ENCODE results near the gene SNAPC4. TPM values are rescaled to one million over a fixed set of nuclear protein-coding genes. Genes with fewer than 3 reads are reported as not detected.
"Not testable (repeated sequence)": the region's sequence is repeated elsewhere in the genome, so short reads cannot be mapped to it uniquely, and the experiment has no call there.

SNAPC4 gene
- polyA plus RNA-seq, 2 of the 4 experiments (the other 2 are of a cell fraction), result 2.7 to 10.3 TPM

DNA sequence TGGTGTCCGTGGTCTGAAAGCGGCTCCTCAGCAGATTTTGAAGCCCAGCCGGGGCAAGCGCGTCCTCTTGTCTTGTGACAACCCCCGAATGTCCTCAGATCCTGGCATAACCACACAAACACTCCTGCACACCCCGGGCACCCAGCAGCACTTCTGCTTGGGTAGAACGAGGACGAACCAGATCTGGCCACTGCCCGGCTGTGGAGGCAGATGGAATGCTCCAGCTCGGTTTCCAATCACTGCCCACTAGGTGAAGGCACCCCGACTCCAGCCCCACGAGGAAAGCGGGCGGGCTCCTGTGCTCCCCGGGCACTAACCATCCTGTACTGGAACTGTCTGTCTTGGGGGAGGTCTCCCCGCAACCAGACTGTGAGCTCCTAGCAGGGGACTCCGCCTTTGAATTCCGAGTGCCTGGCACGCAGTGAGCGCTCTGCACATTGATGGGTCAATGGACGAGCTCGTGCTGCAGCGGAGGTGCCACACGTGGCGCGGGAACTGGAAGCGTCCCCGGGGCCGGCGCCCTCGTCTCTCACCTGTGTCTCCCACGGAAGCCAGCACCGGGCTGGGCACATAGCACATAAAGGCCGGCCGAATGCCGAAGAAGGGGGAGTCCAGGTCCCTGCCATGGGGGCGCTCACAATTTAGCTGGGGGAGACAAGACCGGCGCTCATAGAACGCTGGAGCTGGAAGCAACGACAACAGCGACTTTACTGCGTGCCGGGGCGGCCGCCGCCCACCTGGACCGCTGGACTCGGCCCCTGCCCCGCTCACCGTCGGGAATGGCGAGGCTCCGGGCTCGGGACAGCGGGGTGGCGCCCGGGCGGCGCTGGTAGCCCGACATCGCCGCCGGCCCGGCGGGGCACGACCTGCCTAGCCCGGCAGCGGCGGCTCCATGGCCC lies 9.8 kb upstream of the SNAPC4 start (continued):
- TF ChIP-seq, protein P1, sequence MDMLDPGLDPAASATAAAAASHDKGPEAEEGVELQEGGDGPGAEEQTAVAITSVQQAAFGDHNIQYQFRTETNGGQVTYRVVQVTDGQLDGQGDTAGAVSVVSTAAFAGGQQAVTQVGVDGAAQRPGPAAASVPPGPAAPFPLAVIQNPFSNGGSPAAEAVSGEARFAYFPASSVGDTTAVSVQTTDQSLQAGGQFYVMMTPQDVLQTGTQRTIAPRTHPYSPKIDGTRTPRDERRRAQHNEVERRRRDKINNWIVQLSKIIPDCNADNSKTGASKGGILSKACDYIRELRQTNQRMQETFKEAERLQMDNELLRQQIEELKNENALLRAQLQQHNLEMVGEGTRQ (IDR thresholded peaks at IDR 0.05), result 0 out of 2 replicates have a peak, but pooled peaks have one; percentile 36

DNA sequence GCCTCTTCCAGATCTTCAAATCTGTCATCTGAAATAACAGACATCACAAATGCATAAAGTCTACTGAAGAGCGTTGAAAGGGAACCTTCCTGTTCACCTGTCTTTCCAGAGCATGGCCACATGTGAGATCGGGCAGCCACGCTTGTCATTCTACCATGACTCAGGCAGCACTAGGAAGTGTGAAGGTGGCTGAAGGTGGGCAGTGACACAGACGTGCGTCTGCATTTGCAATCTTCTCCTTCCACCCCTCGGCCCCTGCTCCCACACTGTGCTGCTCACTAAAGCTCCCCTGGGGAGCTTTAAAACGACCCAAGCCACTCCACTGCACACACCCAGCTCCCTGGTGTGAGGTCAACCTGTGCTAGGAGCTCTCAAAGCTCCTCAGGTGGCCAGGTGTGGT lies 7.9 kb upstream of the SNAPC4 start:
- CTCF ChIA-PET, result interaction anchor here (1.2 kb wide), 1 partner anchor 16 kb away, joined by 4 read pairs; no protein-coding TSS in a partner anchor
- FAIRE-seq, result no peak

DNA sequence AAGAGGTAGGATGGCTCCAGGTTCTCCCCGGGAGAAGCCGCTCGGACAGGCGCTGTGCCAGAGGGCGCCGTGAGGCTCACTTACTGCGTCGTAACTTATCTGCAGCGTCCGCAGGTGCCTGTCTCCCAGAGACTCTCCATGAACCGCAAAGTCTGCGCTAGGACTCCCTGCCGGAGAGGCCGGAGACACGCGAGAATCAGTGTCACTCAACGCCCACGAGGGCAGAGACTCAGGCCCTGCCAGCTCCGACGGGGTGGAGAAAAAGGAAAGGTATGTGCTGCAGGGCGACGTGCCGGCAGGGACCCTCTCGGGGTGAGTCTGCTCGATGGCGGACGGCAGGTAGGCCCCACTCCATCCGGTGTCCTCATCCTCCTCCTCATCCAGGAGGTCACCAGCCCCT lies 7.1 kb upstream of the SNAPC4 start:
- H3K4me2 ChIP-seq; H3K27ac ChIP-seq; ATAC-seq; H3K4me3 ChIP-seq; H3K9me3 ChIP-seq; DNase-seq (ENCODE audit: low read depth in 1 of 2, low spot score in 1 of 2); FAIRE-seq; POLR2A ChIA-PET: not testable (repeated sequence)
- H3K4me1 ChIP-seq, result peaks cover 19% of the 10 kb centered on the region
- WGBS (ENCODE audit: missing lambda C conversion rate), result 92% methylated on average over 26 of the region's 28 CpGs
- CTCF ChIA-PET, result interaction anchor here (0.9 to 1.1 kb wide), 2 partner anchors 17 to 224 kb away, joined by 3 read pairs; no protein-coding TSS in a partner anchor

More for the DNA sequence above, 7.9 kb upstream of the SNAPC4 start:
- DNase-seq (ENCODE audit: low read depth in 1 of 2, low spot score in 1 of 2), result no peak
- no peak overlapping the region for H3K4me3 ChIP-seq
- WGBS (ENCODE audit: missing lambda C conversion rate), result 87% methylated on average over 7 of the region's 7 CpGs
- no peaks in the 10 kb centered on the region for H3K9me3 ChIP-seq
- no peak overlapping the region for H3K27ac ChIP-seq
- POLR2A ChIA-PET, result interaction anchor here (2.5 kb wide), 1 partner anchor 45 kb away, joined by 7 read pairs; the partner anchor contains the start of gene DNLZ
- no peak for ATAC-seq
- TF ChIP-seq, protein P2, sequence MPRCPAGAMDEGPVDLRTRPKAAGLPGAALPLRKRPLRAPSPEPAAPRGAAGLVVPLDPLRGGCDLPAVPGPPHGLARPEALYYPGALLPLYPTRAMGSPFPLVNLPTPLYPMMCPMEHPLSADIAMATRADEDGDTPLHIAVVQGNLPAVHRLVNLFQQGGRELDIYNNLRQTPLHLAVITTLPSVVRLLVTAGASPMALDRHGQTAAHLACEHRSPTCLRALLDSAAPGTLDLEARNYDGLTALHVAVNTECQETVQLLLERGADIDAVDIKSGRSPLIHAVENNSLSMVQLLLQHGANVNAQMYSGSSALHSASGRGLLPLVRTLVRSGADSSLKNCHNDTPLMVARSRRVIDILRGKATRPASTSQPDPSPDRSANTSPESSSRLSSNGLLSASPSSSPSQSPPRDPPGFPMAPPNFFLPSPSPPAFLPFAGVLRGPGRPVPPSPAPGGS (IDR thresholded peaks at IDR 0.05), result no peak
- TF ChIP-seq, protein P3, sequence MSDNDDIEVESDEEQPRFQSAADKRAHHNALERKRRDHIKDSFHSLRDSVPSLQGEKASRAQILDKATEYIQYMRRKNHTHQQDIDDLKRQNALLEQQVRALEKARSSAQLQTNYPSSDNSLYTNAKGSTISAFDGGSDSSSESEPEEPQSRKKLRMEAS (IDR thresholded peaks at IDR 0.05), result no peak
- TF ChIP-seq, protein P4, sequence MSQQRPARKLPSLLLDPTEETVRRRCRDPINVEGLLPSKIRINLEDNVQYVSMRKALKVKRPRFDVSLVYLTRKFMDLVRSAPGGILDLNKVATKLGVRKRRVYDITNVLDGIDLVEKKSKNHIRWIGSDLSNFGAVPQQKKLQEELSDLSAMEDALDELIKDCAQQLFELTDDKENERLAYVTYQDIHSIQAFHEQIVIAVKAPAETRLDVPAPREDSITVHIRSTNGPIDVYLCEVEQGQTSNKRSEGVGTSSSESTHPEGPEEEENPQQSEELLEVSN (IDR thresholded peaks at IDR 0.05; ENCODE audit: borderline replicate concordance, low read depth), result no peak
- TF ChIP-seq CBX2 (IDR thresholded peaks at IDR 0.05; ENCODE audit: borderline replicate concordance, low read depth), result no peak
- no peak for TF ChIP-seq HDAC2 (IDR thresholded peaks at IDR 0.05)
- no peak for TF ChIP-seq CBX8 (IDR thresholded peaks at IDR 0.05)
- TF ChIP-seq CEBPB (IDR thresholded peaks at IDR 0.05), result no peak
- TF ChIP-seq MAFK (IDR thresholded peaks at IDR 0.05; ENCODE audit: partially characterized antibody), result no peak
- no peak for TF ChIP-seq SREBF2 (IDR thresholded peaks at IDR 0.05)
- TF ChIP-seq NPAS2 (CRISPR knock-in tag; IDR thresholded peaks at IDR 0.05; ENCODE audit: borderline replicate concordance), result no peak
- TF ChIP-seq KDM5A (IDR thresholded peaks at IDR 0.05), result no peak
- TF ChIP-seq, protein P5, sequence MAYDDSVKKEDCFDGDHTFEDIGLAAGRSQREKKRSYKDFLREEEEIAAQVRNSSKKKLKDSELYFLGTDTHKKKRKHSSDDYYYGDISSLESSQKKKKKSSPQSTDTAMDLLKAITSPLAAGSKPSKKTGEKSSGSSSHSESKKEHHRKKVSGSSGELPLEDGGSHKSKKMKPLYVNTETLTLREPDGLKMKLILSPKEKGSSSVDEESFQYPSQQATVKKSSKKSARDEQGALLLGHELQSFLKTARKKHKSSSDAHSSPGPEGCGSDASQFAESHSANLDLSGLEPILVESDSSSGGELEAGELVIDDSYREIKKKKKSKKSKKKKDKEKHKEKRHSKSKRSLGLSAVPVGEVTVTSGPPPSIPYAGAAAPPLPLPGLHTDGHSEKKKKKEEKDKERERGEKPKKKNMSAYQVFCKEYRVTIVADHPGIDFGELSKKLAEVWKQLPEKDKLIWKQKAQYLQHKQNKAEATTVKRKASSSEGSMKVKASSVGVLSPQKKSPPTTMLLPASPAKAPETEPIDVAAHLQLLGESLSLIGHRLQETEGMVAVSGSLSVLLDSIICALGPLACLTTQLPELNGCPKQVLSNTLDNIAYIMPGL (CRISPR knock-in tag; IDR thresholded peaks at IDR 0.05; ENCODE audit: borderline replicate concordance), result no peak
- peaks cover 19% of the 10 kb centered on the region for H3K4me1 ChIP-seq
- no peak overlapping the region for H3K4me2 ChIP-seq

DNA sequence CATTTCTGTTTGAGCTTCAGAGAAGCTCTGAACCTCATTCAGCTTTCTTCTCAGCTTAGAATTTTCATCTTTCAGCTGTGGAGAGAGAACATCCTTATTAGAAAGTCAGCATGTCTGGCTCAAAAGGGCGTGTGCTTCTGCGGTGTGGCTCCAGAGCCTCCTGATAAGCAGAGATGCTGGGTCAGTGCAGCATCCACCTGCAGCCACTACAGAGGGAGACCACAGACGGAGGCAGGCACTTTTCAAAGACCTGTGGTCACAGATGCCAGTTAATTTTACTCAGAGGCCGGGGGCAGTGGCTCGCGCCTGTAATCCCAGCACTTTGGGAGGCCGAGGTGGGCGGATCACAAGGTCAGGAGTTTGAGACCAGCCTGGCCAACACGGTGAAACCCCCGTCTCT lies 5.9 kb upstream of the SNAPC4 start:
- H3K27ac ChIP-seq; POLR2A ChIA-PET; ATAC-seq; H3K4me2 ChIP-seq; FAIRE-seq; DNase-seq (ENCODE audit: low read depth in 1 of 2, low spot score in 1 of 2); H3K4me3 ChIP-seq; H3K9me3 ChIP-seq: not testable (repeated sequence)
- 89% methylated on average over 10 of the region's 10 CpGs for WGBS (ENCODE audit: missing lambda C conversion rate)
- CTCF ChIA-PET, result interaction anchor here (0.9 kb wide), 1 partner anchor 22 kb away, joined by 3 read pairs; no protein-coding TSS in a partner anchor
- H3K4me1 ChIP-seq, result peaks cover 10% of the 10 kb centered on the region; the same call in 2 of the 3 replicates

Measured in A549 (cell line).